SH-SY5Y (cell line): ENCODE data around the gene TNFRSF9.

Experiments
- GATA2 ChIP-seq: IDR thresholded peaks from 2 replicates; pipeline ENCODE4 v1.6.1; 2011; ENCODE audit warnings: mild to moderate bottlenecking, low read depth, low read length
- GATA3 ChIP-seq: IDR thresholded peaks from 2 replicates; pipeline ENCODE4 v1.6.1; 2011; ENCODE audit warnings: low read depth, mild to moderate bottlenecking, low read length, moderate library complexity

- TF ChIP-seq GATA2 (no peak), GATA3 (no peak)
Measured at GRCh38 chr1:7943251-7943650, 2.6 kb upstream of the TNFRSF9 start.
